Stimulated activated CD4-positive, alpha-beta T cell treated with anti-CD3 and anti-CD28 coated beads, Interleukin-1b, Interleukin-23, amount 100 ng/mL, for 4 hours (primary cell): ENCODE data around the gene PRPF38B.
"Not testable (repeated sequence)": the region's sequence is repeated elsewhere in the genome, so short reads cannot be mapped to it uniquely, and the experiment has no call there.

Experiments used
- DNase-seq, 2 donors: peaks; one replicate each; pipeline ENCODE4 v3.0.0-alpha.2; 2020; ENCODE audit warnings: low read depth in 2 of 2

The PRPF38B gene

DNA sequence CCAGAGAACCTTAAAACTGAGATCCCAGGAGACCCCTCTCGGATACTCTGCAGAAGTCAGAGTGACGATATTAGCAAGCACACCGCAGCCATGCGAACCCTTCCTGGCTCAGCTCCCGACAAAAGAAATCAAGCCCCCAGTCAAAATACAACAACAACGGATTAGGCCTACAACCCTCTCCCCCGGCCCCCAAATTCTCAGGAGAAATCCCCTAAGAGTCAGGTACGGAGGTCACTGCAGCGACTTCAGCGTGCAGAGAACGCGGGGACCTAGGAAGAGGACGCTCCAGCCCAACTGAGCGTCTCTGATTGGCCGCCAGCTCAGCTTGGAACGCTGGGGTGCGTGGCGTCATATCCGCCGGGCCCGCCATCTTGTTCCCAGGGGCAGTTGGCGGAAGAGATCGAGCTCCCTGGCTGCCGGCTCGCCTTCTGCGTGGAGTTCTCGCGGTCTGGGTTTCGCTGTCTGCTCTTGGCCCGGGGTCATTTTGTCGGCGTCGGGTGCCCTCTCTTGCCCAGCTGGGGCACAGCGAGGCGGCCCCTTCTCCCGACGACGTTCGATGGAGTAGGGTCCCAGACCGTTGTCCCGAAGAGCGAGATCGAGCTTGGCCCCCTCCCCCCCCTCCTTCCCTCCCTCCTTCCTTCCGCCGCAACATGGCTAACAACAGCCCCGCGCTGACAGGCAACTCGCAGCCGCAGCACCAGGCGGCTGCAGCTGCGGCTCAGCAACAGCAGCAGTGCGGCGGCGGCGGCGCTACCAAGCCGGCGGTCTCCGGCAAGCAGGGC lies at the start of gene PRPF38B:
TSS of gene PRPF38B (plus strand) at position 369 of the 782 bp plus-strand sequence. CDS start at position 651, 282 bp downstream.
- peak; percentile 85 to 87 for DNase-seq

DNA sequence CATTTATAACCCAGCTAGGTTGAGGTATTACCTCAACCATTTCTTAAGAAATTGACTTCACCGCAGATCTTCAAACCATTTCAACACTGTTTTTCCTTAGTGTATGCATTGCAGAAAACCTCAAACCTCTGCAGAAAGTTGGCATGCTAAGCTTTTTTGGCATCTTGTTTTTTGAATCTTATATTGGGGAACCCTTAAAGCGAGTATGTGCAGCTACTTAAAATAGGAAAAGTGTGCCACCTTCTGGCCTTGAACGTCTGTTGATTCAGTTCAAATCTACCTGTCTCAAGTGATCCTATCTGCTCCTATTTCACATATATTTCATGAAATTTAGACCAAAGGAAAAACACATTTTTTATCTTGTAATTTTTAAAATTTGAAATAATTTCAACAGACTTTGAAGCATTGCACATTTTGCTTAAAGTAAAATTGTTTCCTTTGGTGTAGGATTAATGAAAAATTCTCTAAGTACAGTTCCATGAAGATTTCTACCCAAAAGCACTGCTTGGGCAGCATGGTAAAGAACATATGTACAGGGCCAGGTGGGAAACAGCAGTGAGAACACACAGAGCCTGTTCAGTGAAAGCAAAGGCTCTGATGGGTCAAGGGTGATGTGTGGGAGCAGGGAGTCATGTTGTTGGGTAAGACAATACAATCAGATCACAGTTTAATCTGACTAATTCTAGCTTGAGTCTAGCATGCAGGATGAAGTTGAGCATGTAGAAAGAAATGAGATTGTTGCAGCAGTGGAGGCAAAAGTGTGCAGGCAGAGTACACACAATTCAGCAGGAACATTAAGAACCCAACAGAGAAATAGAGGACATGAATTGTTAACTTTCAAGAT lies 48.4 kb upstream of the PRPF38B start:
- DNase-seq = peak in 1 of 2 donors; percentile 32

- no peak for DNase-seq
Measured at GRCh38 chr1:108644984-108645383, 47.1 kb upstream of the PRPF38B start.

DNA sequence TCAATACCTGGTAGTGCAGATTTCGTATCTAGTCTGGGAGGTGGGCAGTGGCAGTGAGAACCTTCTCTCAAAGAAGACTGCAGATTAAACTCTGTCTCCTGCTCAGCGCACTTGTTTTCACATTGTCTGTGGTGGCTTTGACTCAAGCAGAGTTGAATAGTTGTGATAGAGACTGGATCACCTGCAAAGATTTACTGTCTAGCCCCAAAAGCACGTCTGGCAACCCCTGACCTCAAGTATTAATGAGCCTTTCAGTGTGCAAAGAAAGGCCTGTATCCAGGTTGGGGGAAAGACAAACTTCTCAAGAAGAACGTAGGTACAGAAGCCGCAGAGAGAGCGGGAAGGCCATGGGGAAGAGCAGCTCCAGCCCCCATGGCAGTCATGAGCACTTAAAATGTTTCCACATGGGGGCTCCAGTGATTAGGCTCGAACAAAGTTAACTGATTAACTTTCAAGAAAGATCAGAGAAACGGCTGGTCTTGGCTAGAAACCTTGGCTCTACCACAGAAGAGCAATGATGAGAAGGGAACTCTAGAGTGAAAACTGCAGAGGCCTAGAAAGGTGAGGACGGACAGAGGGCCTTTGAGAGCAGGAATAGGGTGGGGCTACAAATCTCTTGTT lies 46.4 kb upstream of the PRPF38B start:
- no peak for DNase-seq

DNA sequence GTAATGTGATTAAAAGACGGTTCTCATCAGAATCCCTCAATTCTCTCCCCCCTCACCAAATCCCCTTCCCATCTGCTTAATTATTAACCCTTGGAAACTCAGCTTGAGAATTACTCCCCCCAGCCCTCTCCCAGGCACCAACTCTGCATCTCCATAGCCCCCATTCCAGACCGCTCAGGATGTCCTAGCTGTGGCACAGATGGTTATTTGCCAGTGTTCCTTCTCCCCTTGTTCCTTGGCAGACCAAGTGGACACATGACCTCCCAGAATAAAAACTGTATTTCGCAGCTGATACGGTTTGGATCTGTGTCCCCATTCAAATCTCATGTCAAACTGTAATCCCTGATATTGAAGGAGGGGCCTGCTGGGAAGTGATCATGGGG lies 45.9 kb upstream of the PRPF38B start:
- no peak for DNase-seq

DNA sequence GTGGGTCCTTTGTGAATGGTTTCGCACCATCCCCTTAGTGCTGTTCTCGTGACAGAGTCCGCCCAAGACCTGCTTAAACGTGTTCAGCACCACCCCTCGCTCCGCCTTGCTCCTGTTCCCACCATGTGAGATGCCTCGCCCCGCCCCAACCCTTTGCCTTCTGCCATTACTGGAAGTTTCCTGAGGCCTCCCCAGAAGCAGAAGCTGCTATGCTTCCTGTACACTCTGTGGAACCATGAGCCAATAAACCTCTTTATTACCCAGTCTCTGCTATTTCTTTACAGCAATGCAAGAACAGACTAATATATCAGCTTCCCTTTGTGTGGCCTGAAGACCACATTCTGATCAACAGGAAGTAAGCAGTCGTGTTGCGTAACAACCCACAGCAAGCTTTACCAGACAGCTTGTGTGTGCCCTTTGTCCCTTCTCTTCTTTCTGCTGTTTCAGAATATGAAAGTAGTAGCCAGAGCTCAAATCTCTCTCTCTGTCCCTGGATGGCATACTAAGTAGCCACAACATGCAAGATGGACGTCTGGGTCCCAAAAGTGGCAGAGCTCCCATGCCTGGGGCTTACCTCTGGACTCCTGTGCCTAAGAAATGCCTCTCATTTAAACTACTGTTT lies 45.4 kb upstream of the PRPF38B start:
- DNase-seq = peak; percentile 19 to 37

DNA sequence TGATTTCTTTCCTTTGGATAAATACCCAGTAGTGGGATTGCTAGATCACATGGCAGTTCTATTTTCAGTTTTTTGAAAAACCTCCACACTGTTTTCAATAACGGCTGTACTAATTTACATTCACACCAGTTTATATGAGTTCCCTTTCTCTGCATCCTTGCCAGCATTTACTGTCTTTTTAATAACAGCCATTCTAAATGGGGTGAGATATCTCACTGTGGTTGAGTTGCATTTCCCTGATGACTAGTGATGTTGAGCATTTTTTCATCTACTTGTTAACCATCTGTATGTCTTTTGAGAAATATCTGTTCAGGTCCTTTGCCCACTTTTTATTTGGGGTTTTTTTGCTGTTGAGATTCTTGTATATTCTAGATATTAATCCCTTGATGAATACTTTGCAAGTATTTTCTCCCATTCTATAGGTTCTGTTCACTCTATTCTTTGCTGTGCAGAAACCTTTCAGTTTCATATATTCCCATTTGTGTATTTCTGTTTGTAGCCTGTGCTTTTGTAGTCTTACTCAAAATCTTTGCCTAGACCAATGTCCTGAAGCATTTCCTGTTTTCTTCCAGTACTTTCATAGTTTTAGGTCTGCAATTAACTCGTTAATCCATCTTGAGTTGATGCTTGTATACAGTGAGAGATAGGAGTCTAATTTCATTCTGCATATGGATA lies 38.5 kb upstream of the PRPF38B start:
- no peak for DNase-seq

- DNase-seq = no peak
Measured at GRCh38 chr1:108657356-108658080, 34.6 kb upstream of the PRPF38B start.

DNA sequence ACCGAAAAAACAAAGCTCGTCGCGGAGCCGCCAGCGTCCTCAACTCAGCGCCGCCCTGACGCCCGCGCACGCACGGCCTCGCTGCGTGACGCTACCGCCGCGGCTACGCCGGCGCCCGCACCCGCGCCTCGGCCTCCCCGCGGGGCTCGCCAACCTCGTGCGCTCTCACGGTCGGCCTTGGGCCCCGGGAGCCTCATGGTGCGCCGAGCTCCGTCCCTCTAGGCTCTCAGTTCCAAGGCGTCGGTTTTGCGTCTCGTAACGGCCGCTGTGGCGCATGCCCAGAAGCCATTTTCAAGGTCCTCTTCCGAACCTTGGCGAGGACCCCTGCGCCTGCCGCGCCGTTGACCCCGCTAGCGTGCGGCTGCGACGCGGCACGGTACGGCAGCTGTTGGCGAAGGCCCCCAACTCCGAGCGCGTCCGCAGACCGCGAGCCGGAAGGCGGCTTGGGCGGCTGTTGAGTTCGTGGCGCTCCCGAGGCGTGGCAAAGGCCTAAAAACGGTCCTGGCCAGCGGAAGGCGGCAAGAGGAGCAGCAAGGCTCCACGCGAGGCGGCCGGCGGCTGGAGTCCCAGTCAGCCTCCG lies 31.0 kb upstream of the PRPF38B start, which contains the start of gene HENMT1:
TSS of gene HENMT1 (minus strand) at position 64 of the 580 bp plus-strand sequence. CDS start 1,209 bp downstream, outside the sequence.
- peak; percentile 63 to 66 for DNase-seq

DNA sequence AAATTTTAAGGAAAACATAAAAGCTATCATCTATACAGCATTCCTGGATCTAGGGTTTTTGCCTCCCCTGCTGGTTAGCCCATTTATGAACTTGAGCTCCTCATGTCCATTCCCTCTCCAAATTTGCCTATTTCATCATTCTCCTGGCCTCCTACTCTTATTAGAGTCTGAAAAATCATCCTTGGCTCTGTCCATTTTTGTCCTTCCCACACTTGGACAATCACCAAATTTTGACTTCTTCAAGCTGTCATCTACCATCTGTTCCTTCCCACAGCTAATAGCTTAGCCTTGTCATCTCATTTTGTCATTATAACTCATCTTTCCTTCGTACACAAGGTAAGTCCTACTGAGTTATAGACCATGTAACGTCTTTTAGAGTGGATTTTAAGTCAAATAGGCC lies 29.0 kb upstream of the PRPF38B start:
- no peak for DNase-seq

GRCh38 chr1:108664481-108664880 lies 27.6 kb upstream of the PRPF38B start:
- no peak for DNase-seq

DNA sequence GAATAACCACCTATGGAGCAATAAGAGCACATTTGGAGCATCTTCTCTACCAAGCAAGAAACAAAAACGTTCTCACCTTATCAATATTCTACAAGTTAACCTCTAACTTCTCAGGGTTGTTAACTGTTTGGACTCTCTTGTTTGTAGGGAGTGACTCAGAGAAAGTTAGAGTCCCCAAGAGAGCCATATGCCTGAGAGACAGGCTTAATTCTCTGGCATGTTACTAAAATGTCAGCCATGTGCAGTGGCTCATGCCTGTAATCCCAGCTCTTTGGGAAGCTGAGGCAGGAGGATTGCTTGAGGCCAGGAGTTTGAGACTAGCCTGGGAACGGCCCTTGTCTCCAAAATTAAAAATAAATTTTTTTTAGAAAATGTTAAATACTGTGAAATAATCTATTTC lies 27.0 kb upstream of the PRPF38B start:
- DNase-seq = no peak

DNA sequence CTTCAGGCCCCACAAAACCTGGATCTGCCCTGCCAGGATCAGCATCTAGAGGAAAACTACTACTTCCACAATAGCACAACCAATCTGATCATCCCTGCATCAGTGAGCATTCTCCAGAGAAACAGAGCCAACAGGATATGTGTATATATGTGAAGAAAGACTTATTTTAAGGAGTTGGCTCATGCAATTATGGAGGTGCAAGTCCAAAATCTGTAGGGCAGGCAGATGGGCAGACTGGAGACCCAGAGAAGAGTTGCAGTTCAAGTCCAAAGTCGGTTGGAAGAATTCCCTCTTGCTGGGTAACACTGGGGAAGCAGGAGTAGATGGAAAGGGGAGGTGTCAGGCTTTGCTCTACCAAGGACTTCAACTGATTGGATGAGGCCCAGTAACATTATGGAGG lies 26.3 kb upstream of the PRPF38B start:
- DNase-seq = no peak

DNA sequence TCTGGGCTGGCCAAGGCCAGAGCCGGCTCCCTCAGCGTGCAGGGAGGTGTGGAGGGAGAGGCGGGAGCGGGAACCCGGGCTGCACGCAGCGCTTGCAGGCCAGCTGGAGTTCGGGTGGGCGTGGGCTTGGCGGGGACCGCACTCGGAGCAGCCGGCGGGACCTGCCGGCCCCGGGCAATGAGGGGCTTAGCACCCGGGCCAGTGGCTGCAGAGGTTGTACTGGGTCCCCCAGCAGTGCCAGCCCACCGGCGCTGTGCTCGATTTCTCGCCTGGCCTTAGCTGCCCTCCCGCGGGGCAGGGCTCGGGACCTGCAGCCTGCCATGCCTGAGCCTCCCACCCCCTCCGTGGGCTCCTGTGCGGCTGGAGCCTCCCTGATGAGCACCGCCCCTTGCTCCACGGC lies 24.7 kb upstream of the PRPF38B start:
- DNase-seq = not testable (repeated sequence)

DNA sequence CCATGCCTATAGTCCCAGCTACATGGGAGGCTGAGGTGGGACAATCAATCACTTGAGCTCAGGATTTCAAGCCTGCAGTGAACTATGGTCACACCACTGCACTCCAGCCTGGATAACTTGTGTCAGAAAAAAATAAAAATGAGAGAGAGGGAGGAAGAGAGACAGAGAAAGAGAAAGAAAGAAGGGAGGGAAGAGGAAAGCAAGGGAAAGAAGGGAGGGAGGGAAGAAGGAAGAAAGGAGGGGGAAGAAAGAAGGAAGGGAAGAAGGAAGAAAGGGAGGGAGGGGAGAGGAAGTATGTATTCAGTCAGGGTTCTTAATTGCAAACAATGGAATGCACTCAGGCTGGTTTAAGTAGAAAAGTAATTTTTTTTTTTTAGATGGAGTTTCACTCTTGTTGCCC lies 23.3 kb upstream of the PRPF38B start:
- no peak for DNase-seq

DNA sequence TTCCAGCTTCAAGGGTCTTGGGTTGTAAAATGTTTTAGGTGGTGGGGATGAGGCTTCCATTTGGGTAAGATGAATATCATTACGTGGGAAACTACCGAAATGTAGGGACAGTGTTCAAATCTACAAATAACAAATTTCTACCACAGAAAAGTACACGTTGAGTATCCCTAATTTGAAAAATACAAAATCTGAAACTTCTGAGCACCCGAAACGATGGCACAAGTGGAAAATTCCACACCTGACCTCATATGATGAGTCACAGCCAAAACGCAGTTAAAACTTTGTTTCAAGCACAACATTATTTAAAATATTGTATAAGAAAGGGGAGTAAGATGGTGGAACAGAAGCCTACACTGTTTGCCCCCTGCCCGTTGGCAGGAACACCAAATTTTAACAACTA lies 22.4 kb upstream of the PRPF38B start:
- no peak for DNase-seq

DNA sequence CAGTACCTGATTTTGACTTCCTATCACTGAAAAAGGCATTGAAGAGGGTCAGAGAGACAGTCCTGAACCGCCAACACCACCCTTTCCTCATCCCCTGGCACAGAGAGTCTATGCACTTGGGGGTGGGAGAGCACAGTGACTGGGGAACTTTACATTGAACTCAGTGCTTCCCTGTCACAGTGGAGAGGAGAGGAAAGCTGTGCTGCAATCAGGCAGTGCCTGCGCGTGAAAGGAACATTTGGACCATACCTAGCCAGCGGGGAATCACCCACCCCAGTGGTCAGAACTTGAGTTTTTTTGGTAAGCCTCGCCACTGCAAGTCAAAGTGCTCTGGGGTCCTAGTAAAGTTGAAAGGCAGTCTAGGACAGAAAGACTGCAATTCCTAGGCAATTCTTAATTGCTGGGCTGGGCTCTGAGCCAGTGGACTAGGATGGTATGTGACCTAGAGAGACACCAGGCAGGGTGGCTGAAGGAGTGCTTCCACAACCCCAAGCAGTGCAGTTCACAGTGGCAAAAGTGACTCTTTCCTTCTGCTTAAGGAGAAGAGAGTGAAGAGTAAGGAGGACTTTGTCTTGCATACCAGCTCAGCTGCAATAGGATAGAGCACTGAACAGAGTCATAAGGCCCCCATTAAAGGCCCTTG lies 21.9 kb upstream of the PRPF38B start:
- no peak for DNase-seq

- DNase-seq = no peak
Measured at GRCh38 chr1:108671143-108671542, 21.0 kb upstream of the PRPF38B start.

GRCh38 chr1:108678706-108679105 lies 13.4 kb upstream of the PRPF38B start:
- DNase-seq = no peak
